GM18502 (cell line): ENCODE measurements around the gene RALY.
"Not testable (repeated sequence)": the region's sequence is repeated elsewhere in the genome, so short reads cannot be mapped to it uniquely, and the experiment has no call there.

Experiments
- ATAC-seq: cut with Tn5 transposase; IDR thresholded peaks from one replicate; pipeline ENCODE4 v1.9.1; 2021; ENCODE audit warnings: mild to moderate bottlenecking; ENCODE audit not compliant: unreplicated experiment, poor library complexity

Gene RALY

GRCh38 chr20:34014878-34015277 is 21.2 kb downstream of the RALY start:
- no peak for ATAC-seq

GRCh38 chr20:34015401-34016335 is 22.0 kb downstream of the RALY start:
- ATAC-seq: no peak

GRCh38 chr20:34016736-34017135 is 23.0 kb downstream of the RALY start:
- no peak for ATAC-seq

- no peak for ATAC-seq
These were observed 23.9 kb downstream of the RALY start for GRCh38 chr20:34017610-34018009.

- ATAC-seq: no peak
These were observed 24.5 kb downstream of the RALY start for GRCh38 chr20:34018166-34018565.

- no peak for ATAC-seq
These were observed 28.6 kb downstream of the RALY start for GRCh38 chr20:34022151-34022838.

GRCh38 chr20:34022839-34023234 is 29.1 kb downstream of the RALY start:
- ATAC-seq: no peak

- no peak for ATAC-seq
These were observed 30.4 kb downstream of the RALY start for GRCh38 chr20:34023937-34024722.

GRCh38 chr20:34024723-34025351 is 31.1 kb downstream of the RALY start:
- ATAC-seq: no peak

- ATAC-seq: not testable (repeated sequence)
These were observed 34.3 kb downstream of the RALY start for GRCh38 chr20:34028013-34028412.

- no peak for ATAC-seq
These were observed 35.7 kb downstream of the RALY start for GRCh38 chr20:34029415-34029814.

GRCh38 chr20:34030456-34030855 is 36.7 kb downstream of the RALY start:
- ATAC-seq: no peak

GRCh38 chr20:34033903-34034302 is 40.2 kb downstream of the RALY start:
- no peak for ATAC-seq

- no peak for ATAC-seq
These were observed 43.4 kb downstream of the RALY start for GRCh38 chr20:34037121-34037520.

- no peak for ATAC-seq
These were observed 44.1 kb downstream of the RALY start for GRCh38 chr20:34037767-34038166.

GRCh38 chr20:34040300-34040995 is 46.7 kb downstream of the RALY start:
- ATAC-seq: no peak

GRCh38 chr20:34041226-34041625 is 47.5 kb downstream of the RALY start:
- ATAC-seq: no peak

GRCh38 chr20:34042262-34042661 is 48.6 kb downstream of the RALY start:
- ATAC-seq: no peak

GRCh38 chr20:34043025-34043424 is 49.3 kb downstream of the RALY start:
- no peak for ATAC-seq

GRCh38 chr20:34045294-34045693 is 51.6 kb downstream of the RALY start:
- no peak for ATAC-seq
